Panc1 (cell line): Measurements from ENCODE around the gene TMEM107. TPM values are rescaled to one million over a fixed set of nuclear protein-coding genes. Genes with fewer than 3 reads are reported as not detected.
A peak's percentile ranks its signal among the peaks of the same experiment; 100 is the strongest.

ENCODE experiments used
- ATAC-seq: fragments of 200-7000 bp; cut with Tn5 transposase; 2 replicates; pipeline ENCODE4 v1.9.1; 2020; ENCODE audit warnings: mild to moderate bottlenecking, moderate library complexity
- BruUV-seq: library from RNA; stranded (reverse); fragments of 400-500 nt; replicated peaks from 2 replicates; lab custom pipeline; 2021; lab: Mats Ljungman, UMichigan
- CTCF ChIA-PET: fragments of 300-600 bp; sonication (Branson Sonifier 250); formaldehyde crosslinking; loops from one replicate; lab custom pipeline; 2022; ENCODE audit warnings: antibody characterized with exemption; lab: Charles Lee
- POLR2A ChIA-PET: fragments of 300-600 bp; sonication (Branson Sonifier 250); formaldehyde crosslinking; loops from one replicate; lab custom pipeline; 2022; ENCODE audit warnings: antibody characterized with exemption; lab: Charles Lee
- DNase-seq: peaks from one replicate; pipeline ENCODE4 v3.0.0-alpha.2; 2010; ENCODE audit warnings: low read depth, low spot score
- H3K27ac ChIP-seq: 2 replicates; pipeline ENCODE4 v1.5.1; 2011; ENCODE audit warnings: mild to moderate bottlenecking, low read length, inconsistent platforms
- H3K27me3 ChIP-seq: fragments of 200-500 bp; sonication (Bioruptor generic); 2 replicates; pipeline ENCODE4 v1.6.0; 2014; ENCODE audit warnings: low read length, inconsistent platforms; ENCODE audit not compliant: control insufficient read depth, insufficient read depth
- H3K36me3 ChIP-seq: fragments of 200-500 bp; sonication (Bioruptor generic); 2 replicates; pipeline ENCODE4 v1.5.1; 2014; ENCODE audit warnings: inconsistent platforms, mild to moderate bottlenecking, low read length, moderate library complexity; ENCODE audit not compliant: control insufficient read depth, insufficient read depth
- H3K4me1 ChIP-seq: 2 replicates; pipeline ENCODE4 v1.5.1; 2011; ENCODE audit warnings: inconsistent platforms, mild to moderate bottlenecking, low read length, moderate library complexity; ENCODE audit not compliant: control insufficient read depth, insufficient read depth
- H3K4me3 ChIP-seq, 2 experiments: 2 replicates each; pipeline ENCODE4 v1.5.1; 2011 to 2012; ENCODE audit warnings: low read depth in 2 of 2, low read length in 2 of 2, mild to moderate bottlenecking in 2 of 2, inconsistent platforms in 1 of 2, moderate library complexity in 1 of 2
- H3K9me3 ChIP-seq: fragments of 200-500 bp; sonication (Bioruptor generic); 2 replicates; pipeline ENCODE4 v1.5.1; 2014; ENCODE audit warnings: low read depth, mild to moderate bottlenecking, inconsistent platforms, low read length, moderate library complexity; ENCODE audit not compliant: control insufficient read depth, insufficient read depth
- POLR2AphosphoS5 ChIP-seq: IDR thresholded peaks from 2 replicates; pipeline ENCODE4 v1.6.1; 2012; ENCODE audit warnings: mild to moderate bottlenecking, low read depth, low read length, moderate library complexity
- REST ChIP-seq, 2 experiments: IDR thresholded peaks; 2 replicates each; pipeline ENCODE4 v1.6.1; 2011 to 2012; ENCODE audit warnings: low read depth in 2 of 2, control low read depth in 1 of 2, low read length in 1 of 2, mild to moderate bottlenecking in 1 of 2, moderate library complexity in 1 of 2; ENCODE audit not compliant: insufficient read depth in 1 of 2
- SIN3A ChIP-seq: IDR thresholded peaks from 2 replicates; pipeline ENCODE4 v1.6.1; 2012; ENCODE audit warnings: low read depth, mild to moderate bottlenecking, low read length, moderate library complexity, borderline replicate concordance; ENCODE audit not compliant: insufficient read depth
- TCF7L2 ChIP-seq: IDR thresholded peaks from 2 replicates; pipeline ENCODE4 v1.6.1; 2011; ENCODE audit warnings: mild to moderate bottlenecking, low read depth, low read length, inconsistent platforms
- in situ Hi-C: cut with HindIII; loops from 2 replicates; pipeline ENCODE4 v1.10.0; 2016; ENCODE audit warnings: low sequenced_read_pairs, low pct_unique_long_range_greater_than_20kb
- intact Hi-C: fragments of 100-400 bp; cut with micrococcal nuclease; formaldehyde crosslinking; loops from one replicate; pipeline ENCODE4 v1.10.0; 2022; ENCODE audit not compliant: unreplicated experiment
- microRNA-seq: library from miRNA; unstranded; fragments of <30 nt; microRNA quantifications from one replicate; pipeline ENCODE4 v1.1.0, GENCODE V29; 2020; ENCODE audit not compliant: unreplicated experiment
- total RNA-seq: library from RNA; stranded (reverse); gene quantifications from one replicate; pipeline ENCODE4 v1.2.1, GENCODE V29; 2021; ENCODE audit not compliant: unreplicated experiment

The TMEM107 gene
- total RNA-seq, 1 experiment from 2014 or later, result 10.6 TPM

DNA sequence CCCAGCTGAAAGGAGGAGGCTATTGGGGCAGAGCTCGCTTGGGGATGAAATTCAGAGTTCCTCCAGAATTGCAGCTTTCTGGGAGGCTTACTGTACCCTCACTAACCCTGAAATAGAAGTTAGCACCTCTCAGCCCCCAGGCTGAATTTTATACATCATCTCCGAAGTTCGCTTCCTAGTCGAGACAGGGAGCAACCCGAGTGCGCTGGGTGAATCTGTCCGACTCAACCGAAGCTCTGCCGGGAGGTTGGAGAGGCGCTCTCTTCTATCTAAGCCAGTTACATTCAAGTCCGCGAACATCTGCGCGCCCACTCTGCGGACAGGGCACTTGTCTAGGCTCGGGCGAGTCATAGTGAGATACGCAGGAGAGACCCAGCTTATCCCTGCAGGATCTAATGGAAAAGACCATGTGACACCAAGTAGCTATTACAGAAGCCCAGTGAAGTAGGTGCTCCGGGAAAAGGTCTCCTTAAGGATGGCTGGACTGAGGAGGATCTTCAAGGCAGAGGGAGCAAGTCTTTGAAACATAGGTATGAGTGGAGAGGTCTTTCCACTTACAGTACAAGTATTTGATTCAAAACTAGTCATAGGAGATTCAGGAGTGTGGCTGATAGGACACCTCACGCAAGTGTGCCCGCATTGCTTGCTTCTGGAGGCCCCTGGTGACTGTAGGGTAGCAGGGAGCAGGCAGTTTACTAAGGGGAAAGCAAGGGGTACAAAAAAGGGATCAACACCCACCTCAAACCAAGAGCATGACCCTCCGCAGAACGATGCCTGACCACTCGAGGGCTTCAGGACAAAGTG, 51.6 kb downstream of the TMEM107 start:
- H3K9me3 ChIP-seq, result no peaks in the 10 kb centered on the region
- no peak for DNase-seq
- CTCF ChIA-PET, result no interaction called here

GRCh38 chr17:8123695-8124349, 52.4 kb downstream of the TMEM107 start, which contains the start of gene HES7:
HES7 (minus strand) TSS chr17:8124106; CDS start chr17:8124084, 22 bp downstream.
- POLR2A ChIA-PET, result no interaction called here
- intact Hi-C loops (loop anchor here (10.0 kb wide), 1 partner anchor 101 kb away; no protein-coding TSS in a partner anchor), in situ Hi-C loops (no loop called here)
- no peak for TF ChIP-seq TCF7L2
- TF ChIP-seq SIN3A, result no peak
- Histone ChIP-seq H3K9me3 (no peaks in the 10 kb centered on the region), H3K27ac (peak within 1 kb of the TSS; percentile 65), H3K4me1 (peaks cover 7% of the 10 kb centered on the region), H3K36me3 (no peaks in the 10 kb centered on the region), H3K27me3 (no peaks in the 10 kb centered on the region), H3K4me3 (peak within 1 kb of the TSS; percentile 60 to 92)
- DNase-seq (no peak), ATAC-seq (no peak)
- CTCF ChIA-PET, result no interaction called here
- BruUV-seq, result no TSS peak

More for the DNA sequence above, 51.6 kb downstream of the TMEM107 start:
- intact Hi-C loops (loop anchor here (10.0 kb wide), 1 partner anchor 100 kb away; no protein-coding TSS in a partner anchor), in situ Hi-C loops (no loop called here)
- BruUV-seq, result no TSS peak
- Histone ChIP-seq H3K27ac (0 out of 2 replicates have a peak overlapping the region, but pooled peaks have one; percentile 17), H3K4me1 (peaks cover 7% of the 10 kb centered on the region), H3K4me3 (peak overlapping the region; percentile 60 to 92), H3K36me3 (no peaks in the 10 kb centered on the region), H3K27me3 (no peaks in the 10 kb centered on the region)
- no peak for ATAC-seq
- POLR2A ChIA-PET, result no interaction called here
- TF ChIP-seq SIN3A, result no peak

DNA sequence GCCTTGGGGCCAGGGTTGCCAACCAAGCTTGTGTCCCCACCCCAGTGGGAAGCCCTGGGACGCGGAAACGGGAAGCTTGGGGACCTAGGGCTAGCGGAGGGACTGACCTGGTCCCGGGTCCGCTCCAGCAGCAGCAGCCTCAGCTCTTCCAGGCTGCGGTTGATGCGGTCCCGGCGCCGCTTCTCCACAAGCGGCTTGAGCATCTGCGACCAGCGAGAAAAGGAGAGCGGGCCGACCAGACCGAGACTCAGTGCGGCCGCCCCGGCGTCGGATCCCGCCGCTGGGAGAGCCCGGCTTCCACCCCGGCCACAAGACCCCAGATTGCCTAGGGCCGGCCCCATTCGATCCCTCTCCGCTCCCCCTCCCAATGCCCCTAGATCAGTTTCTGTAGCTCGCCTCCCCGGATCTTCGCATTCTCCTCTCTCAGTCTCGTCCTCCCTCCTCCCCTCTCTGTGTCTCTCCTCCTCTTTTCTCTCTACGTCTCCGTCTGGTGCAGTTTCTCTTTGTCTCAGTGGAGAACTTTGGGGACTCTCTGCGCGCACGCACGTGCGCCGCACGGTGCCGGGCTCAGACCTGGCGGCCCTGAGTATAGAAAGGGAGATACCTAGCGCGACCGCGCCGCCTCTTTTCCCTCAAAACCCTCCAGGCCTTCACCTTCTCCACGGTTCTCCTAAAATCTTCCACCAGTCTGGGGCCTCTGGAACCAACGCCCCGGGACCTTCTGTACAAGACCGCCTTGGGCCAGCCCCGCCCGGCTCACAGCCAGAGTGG, 53.1 kb downstream of the TMEM107 start:
- Histone ChIP-seq H3K27ac (peak overlapping the region; percentile 65), H3K27me3 (no peaks in the 10 kb centered on the region), H3K4me1 (peaks cover 7% of the 10 kb centered on the region), H3K36me3 (no peaks in the 10 kb centered on the region), H3K4me3 (peak overlapping the region; percentile 60 to 92), H3K9me3 (no peaks in the 10 kb centered on the region)
- intact Hi-C loops (loop anchor here (10.0 kb wide), 1 partner anchor 102 kb away; no protein-coding TSS in a partner anchor), in situ Hi-C loops (no loop called here)
- ATAC-seq (no peak), DNase-seq (no peak)
- TSS peak; percentile 69 for BruUV-seq
- ChIA-PET POLR2A (no interaction called here), CTCF (interaction anchor here (0.5 kb wide), 1 partner anchor 271 kb away, joined by 3 read pairs; no protein-coding TSS in a partner anchor)
- TF ChIP-seq POLR2AphosphoS5, result no peak
- no peak for TF ChIP-seq REST (IDR thresholded peaks at IDR 0.05; ENCODE audit: insufficient read depth in 1 of 2, low read depth in 2 of 2, low read length in 1 of 2)

Small RNA genes within 50 kb of the gene (microRNA-seq; reads per million reads assigned to microRNA genes)
- 261 reads per million, percentile 65 among the genes with 10 or more reads in this experiment for gene MIR4521
- not detected for gene MIR6883

Other genes with a start within 250 kb of the TMEM107 start
- gene KCNAB3, start 246.5 kb downstream of the TMEM107 start, total RNA-seq, result 3.5 TPM
- gene TRAPPC1, start 244.4 kb downstream of the TMEM107 start, total RNA-seq, result 154 TPM
- gene CNTROB, start 244.2 kb downstream of the TMEM107 start, total RNA-seq, result 60.5 TPM
- not detected for gene GUCY2D, start 173.8 kb downstream of the TMEM107 start, total RNA-seq
- not detected for gene ALOX15B, start 137.3 kb downstream of the TMEM107 start, total RNA-seq
- not detected for gene ALOX12B, start 88.7 kb downstream of the TMEM107 start, total RNA-seq
- 0.46 TPM for gene ALOXE3, start 57.9 kb downstream of the TMEM107 start, total RNA-seq
- 4.0 TPM for gene HES7, start 52.3 kb downstream of the TMEM107 start, total RNA-seq
- gene PER1, start 24.0 kb downstream of the TMEM107 start, total RNA-seq, result 17.1 TPM
- gene VAMP2, start 13.4 kb downstream of the TMEM107 start, total RNA-seq, result 28.6 TPM
- 9.3 TPM for gene BORCS6, start 13.8 kb upstream of the TMEM107 start, total RNA-seq
- gene AURKB, start 34.2 kb upstream of the TMEM107 start, total RNA-seq, result 85.8 TPM
- gene CTC1, start 71.7 kb upstream of the TMEM107 start, total RNA-seq, result 34.2 TPM
- gene PFAS, start 72.9 kb upstream of the TMEM107 start, total RNA-seq, result 73.0 TPM
- gene RANGRF, start 112.3 kb upstream of the TMEM107 start, total RNA-seq, result 16.7 TPM
- gene SLC25A35, start 119.0 kb upstream of the TMEM107 start, total RNA-seq, result 22.0 TPM
- not detected for gene ARHGEF15, start 133.9 kb upstream of the TMEM107 start, total RNA-seq
- not detected for gene ODF4, start 163.5 kb upstream of the TMEM107 start, total RNA-seq
- 865 TPM for gene RPL26, start 206.8 kb upstream of the TMEM107 start, total RNA-seq
- gene RNF222, start 221.4 kb upstream of the TMEM107 start, total RNA-seq, result not detected